ENCODE results near the gene PCDH9. TPM values are rescaled to one million over a fixed set of nuclear protein-coding genes. Genes with fewer than 3 reads are reported as not detected.

The PCDH9 gene
- total and polyA plus RNA-seq, 10 of the 15 experiments (the other 5 are each of a cell fraction or from before 2014, with no cell fraction given) = 0.02 to 2.3 (median 0.05) TPM; not detected in 1

- H2AFZ ChIP-seq (ENCODE audit: control insufficient read depth, low read depth, low read length) = no peak overlapping the region
- H3K27me3 ChIP-seq (replicated peaks in 1 of 2; ENCODE audit: control insufficient read depth in 2 of 2, insufficient read depth in 2 of 2, low read length in 1 of 2) = no peaks in the 10 kb centered on the region
- in situ Hi-C loops (cut with MboI) (no loop called here), intact Hi-C loops (cut with micrococcal nuclease; ENCODE audit: unreplicated experiment) (no loop called here)
- no peaks in the 10 kb centered on the region for H3K9me3 ChIP-seq (replicated peaks; ENCODE audit: control insufficient read depth, insufficient read depth, low read length)
- H3K36me3 ChIP-seq (ENCODE audit: control insufficient read depth in 2 of 2, insufficient read depth in 2 of 2, low read length in 1 of 2) = no peaks in the 10 kb centered on the region
- ChIA-PET RAD21 (ENCODE audit: unreplicated experiment) (no interaction called here), SMC1A (ENCODE audit: uncharacterized antibody, unreplicated experiment) (no interaction called here), CTCF (interaction anchor here (1.0 kb wide), 2 partner anchors 10 to 12 kb away, joined by 3 read pairs; no protein-coding TSS in a partner anchor), POLR2A (no interaction called here)
- no TSS peak for BruUV-seq (replicated peaks)
- H3K27ac ChIP-seq (ENCODE audit: control insufficient read depth, insufficient read depth) = no peak overlapping the region
- no peak overlapping the region for H3K4me3 ChIP-seq
- 48% methylated on average over 10 of the region's 10 CpGs for WGBS (ENCODE audit: insufficient coverage, insufficient replicate concordance, low lambda C conversion rate, missing lambda C conversion rate)
- ATAC-seq (no peak), FAIRE-seq (no peak), DNase-seq (ENCODE audit: low read depth, low spot score) (no peak)
- no peaks in the 10 kb centered on the region for H4K20me1 ChIP-seq (ENCODE audit: control insufficient read depth, insufficient read depth)
- no peaks in the 10 kb centered on the region for H3K79me2 ChIP-seq (ENCODE audit: control insufficient read depth, insufficient read depth, low read length)
- no peak overlapping the region for H3K9ac ChIP-seq (ENCODE audit: control insufficient read depth, insufficient read depth, low read length)
- H3K4me1 ChIP-seq (ENCODE audit: control insufficient read depth, insufficient read depth, low read length) = no peaks in the 10 kb centered on the region
- H3K4me2 ChIP-seq (ENCODE audit: control insufficient read depth, insufficient read depth) = no peak overlapping the region
- TF ChIP-seq EED (IDR thresholded peaks at IDR 0.05; ENCODE audit: low read depth) (no peak), PBX3 (IDR thresholded peaks at IDR 0.05; ENCODE audit: insufficient replicate concordance, low read depth, low read length) (no peak), CTCF (IDR thresholded peaks at IDR 0.05 in 2 of 3, conservative IDR thresholded peaks at IDR 0.05 in 1 of 3; ENCODE audit: control insufficient read depth in 2 of 3, extremely low read depth in 1 of 3, insufficient read depth in 1 of 3, low read depth in 3 of 3, low read length in 3 of 3) (no peak), MYB (IDR thresholded peaks at IDR 0.05; ENCODE audit: borderline replicate concordance, low read depth, low read length) (no peak), BACH1 (IDR thresholded peaks at IDR 0.05; ENCODE audit: borderline replicate concordance) (no peak), ZNF217 (IDR thresholded peaks at IDR 0.05) (no peak), USF2 (IDR thresholded peaks at IDR 0.05; ENCODE audit: borderline replicate concordance, low read depth, low read length) (no peak), TBL1XR1 (IDR thresholded peaks at IDR 0.05; ENCODE audit: low read depth, low read length) (no peak), RCOR1 (conservative IDR thresholded peaks at IDR 0.05; ENCODE audit: low read depth, low read length) (no peak), GABPA (IDR thresholded peaks at IDR 0.05; ENCODE audit: low read depth) (no peak), ELK1 (IDR thresholded peaks at IDR 0.05; ENCODE audit: low read depth, low read length) (no peak), FOS (IDR thresholded peaks at IDR 0.05; ENCODE audit: borderline replicate concordance, extremely low read depth, insufficient read length) (no peak), HDGF (IDR thresholded peaks at IDR 0.05) (no peak), ZBTB40 (IDR thresholded peaks at IDR 0.05; ENCODE audit: borderline replicate concordance) (no peak)
These were observed 193.3 kb downstream of the PCDH9 start for GRCh38 chr13:67036699-67037457.
